GM12878 (cell line): ENCODE data around the gene KREMEN2. TPM values are rescaled to one million over a fixed set of nuclear protein-coding genes. Genes with fewer than 3 reads are reported as not detected.

Source experiments
- ATAC-seq: fragments of 200-7000 bp; cut with Tn5 transposase; 3 replicates; pipeline ENCODE4 v1.9.1; 2020; ENCODE audit warnings: mild to moderate bottlenecking, moderate library complexity
- BruUV-seq: library from RNA; stranded (reverse); fragments of 400-500 nt; replicated peaks from 2 replicates; lab custom pipeline; 2021; lab: Mats Ljungman, UMichigan
- CTCF ChIA-PET: fragments of 300-600 bp; sonication (Branson Sonifier 250); formaldehyde crosslinking; extraction: SDS; loops from one replicate; lab custom pipeline; 2021; ENCODE audit warnings: inconsistent platforms; lab: Yijun Ruan, JAX
- POLR2A ChIA-PET: fragments of 350-600 bp; formaldehyde crosslinking; extraction: SDS; loops from one replicate; lab custom pipeline; 2021; ENCODE audit warnings: inconsistent platforms; lab: Charles Lee
- RAD21 ChIA-PET: fragments of 300-600 bp; sonication (Branson Sonifier 250); formaldehyde crosslinking; loops from one replicate; lab custom pipeline; 2023; ENCODE audit warnings: antibody characterized with exemption; ENCODE audit not compliant: unreplicated experiment; lab: Charles Lee
- SMC1A ChIA-PET: fragments of 300-600 bp; sonication (Branson Sonifier 250); formaldehyde crosslinking; loops from one replicate; lab custom pipeline; 2023; ENCODE audit not compliant: unreplicated experiment, uncharacterized antibody; lab: Charles Lee
- DNase-seq: peaks from one replicate; pipeline ENCODE4 v3.0.0-alpha.2; 2011; ENCODE audit warnings: low read depth, low spot score
- FAIRE-seq: peaks from 3 replicates; lab custom pipeline; 2011; peaks lifted over from hg19 to GRCh38; lab: Jason Lieb, UNC
- H2AFZ ChIP-seq: 2 replicates; pipeline ENCODE4 v1.6.0; 2011; ENCODE audit warnings: low read depth, low read length, control low read depth; ENCODE audit not compliant: control insufficient read depth
- H3K27ac ChIP-seq: 2 replicates; pipeline ENCODE4 v1.5.1; 2011; ENCODE audit warnings: control low read depth; ENCODE audit not compliant: control insufficient read depth, insufficient read depth
- H3K27me3 ChIP-seq, 2 experiments: replicated peaks in 1 of 2; 2 replicates each; pipeline versions ENCODE4 v1.6.0 to v1.6.1; 2011; ENCODE audit warnings: low read length in 1 of 2; ENCODE audit not compliant: control insufficient read depth in 2 of 2, insufficient read depth in 2 of 2
- H3K36me3 ChIP-seq, 2 experiments: 2 replicates each; pipeline ENCODE4 v1.5.1; 2011; ENCODE audit warnings: low read length in 1 of 2; ENCODE audit not compliant: control insufficient read depth in 2 of 2, insufficient read depth in 2 of 2
- H3K4me1 ChIP-seq: 2 replicates; pipeline ENCODE4 v1.6.1; 2011; ENCODE audit warnings: mild to moderate bottlenecking, low read length, moderate library complexity, mixed read lengths; ENCODE audit not compliant: control insufficient read depth, insufficient read depth
- H3K4me2 ChIP-seq: 2 replicates; pipeline ENCODE4 v1.6.0; 2011; ENCODE audit warnings: control low read depth; ENCODE audit not compliant: control insufficient read depth, insufficient read depth
- H3K4me3 ChIP-seq: fragments of 200-600 bp; sonication (generic); 2 replicates; pipeline ENCODE4 v1.5.1; 2016
- H3K79me2 ChIP-seq: 2 replicates; pipeline ENCODE4 v1.6.0; 2011; ENCODE audit warnings: low read length; ENCODE audit not compliant: control insufficient read depth, insufficient read depth
- H3K9ac ChIP-seq: 2 replicates; pipeline ENCODE4 v1.8.0; 2011; ENCODE audit warnings: low read length, control low read depth, mixed read lengths; ENCODE audit not compliant: control insufficient read depth, insufficient read depth
- H3K9me3 ChIP-seq: replicated peaks from 3 replicates; pipeline ENCODE4 v1.5.1; 2011; ENCODE audit warnings: mild to moderate bottlenecking, low read length; ENCODE audit not compliant: control insufficient read depth, insufficient read depth
- H4K20me1 ChIP-seq: 2 replicates; pipeline ENCODE4 v1.6.0; 2011; ENCODE audit not compliant: control insufficient read depth, insufficient read depth
- ETV6 ChIP-seq, 2 experiments: fragments of 450-650 bp in 1 of 2; IDR thresholded peaks in 1 of 2; conservative IDR thresholded peaks in 1 of 2; 2 replicates each; pipeline ENCODE4 v1.6.1; 2014; ENCODE audit warnings: antibody characterized with exemption in 1 of 2, borderline replicate concordance in 1 of 2, low read depth in 1 of 2, mild to moderate bottlenecking in 1 of 2, moderate library complexity in 1 of 2
- EZH2 ChIP-seq: IDR thresholded peaks from 2 replicates; pipeline ENCODE4 v1.6.1; 2012; ENCODE audit warnings: low read depth, mild to moderate bottlenecking, control low read depth, inconsistent platforms, low read length, borderline replicate concordance; ENCODE audit not compliant: control insufficient read depth
- NFYB ChIP-seq: IDR thresholded peaks from 2 replicates; pipeline ENCODE4 v1.6.1; 2011; ENCODE audit warnings: low read depth, mild to moderate bottlenecking, low read length, improper control_type of control experiment, moderate library complexity; ENCODE audit not compliant: insufficient read depth
- RAD21 ChIP-seq: IDR thresholded peaks from 2 replicates; pipeline ENCODE4 v1.6.1; 2011; ENCODE audit warnings: mild to moderate bottlenecking, low read depth, low read length, moderate library complexity; ENCODE audit not compliant: insufficient read depth
- YBX1 ChIP-seq: fragments of 450-650 bp; IDR thresholded peaks from 2 replicates; pipeline ENCODE4 v1.6.1; 2016; ENCODE audit warnings: antibody characterized with exemption
- ZZZ3 ChIP-seq: IDR thresholded peaks from 2 replicates; pipeline ENCODE4 v1.6.1; 2011; ENCODE audit warnings: low read depth; ENCODE audit not compliant: control insufficient read depth, insufficient read length
- WGBS: methylation state at CpG from one replicate; pipeline ENCODE4 v1.1.6; 2016; ENCODE audit warnings: low lambda C conversion rate; ENCODE audit not compliant: insufficient replicate concordance, insufficient coverage; ENCODE audit errors: missing lambda C conversion rate; 5-methylcytosine and 5-hydroxymethylcytosine counted together
- in situ Hi-C: fragments of 300-500 bp; cut with MboI; formaldehyde crosslinking; loops from 9 replicates; pipeline ENCODE4 v1.14.3; 2018; ENCODE audit warnings: mixed read lengths
- intact Hi-C: fragments of 100-400 bp; cut with micrococcal nuclease; formaldehyde crosslinking; loops from one replicate; pipeline ENCODE4 v1.14.2; 2022; ENCODE audit not compliant: unreplicated experiment
- polyA plus RNA-seq, 11 experiments: library from polyadenylated mRNA; depleted of rRNA in 4 of 11; unstranded in 6 of 11; stranded (reverse) in 5 of 11; fragments of >200 nt; fragmentation: Nextera tagmentation in 4 of 11; fragmentation: Illumina TruSeq in 1 of 11; extraction: Ambion mirVana in 4 of 11; extraction: Trizol in 1 of 11; gene quantifications; 1 replicate in 1 of 11; 2 replicates in 10 of 11; pipeline versions ENCODE4 v1.2.1 to v1.2.3, GENCODE V29; 2011 to 2016; ENCODE audit warnings: inconsistent platforms in 2 of 11, missing spikeins in 2 of 11, low read depth in 1 of 11
- total RNA-seq, 4 experiments: library from RNA; depleted of rRNA in 3 of 4; stranded (reverse); fragments of >200 nt in 3 of 4; fragmentation: Illumina TruSeq in 1 of 4; extraction: Trizol in 1 of 4; gene quantifications; 2 replicates each; pipeline versions ENCODE4 v1.2.1 to v1.2.3, GENCODE V29; 2013 to 2021
- TF ChIP-seq, protein P1 (sequence below): fragments of 450-650 bp; IDR thresholded peaks from 2 replicates; pipeline ENCODE4 v1.6.1; 2017; ENCODE audit warnings: mild to moderate bottlenecking, moderate library complexity
- TF ChIP-seq, protein P2 (sequence below): fragments of 450-650 bp; IDR thresholded peaks from 2 replicates; pipeline ENCODE4 v1.6.1; 2017; ENCODE audit warnings: borderline replicate concordance
- TF ChIP-seq, protein P3 (sequence below): fragments of 450-650 bp; IDR thresholded peaks from 2 replicates; pipeline ENCODE4 v1.6.1; 2017; ENCODE audit warnings: mild to moderate bottlenecking

Gene KREMEN2
- total and polyA plus RNA-seq, 10 of the 15 experiments (the other 5 are each of a cell fraction or from before 2014, with no cell fraction given) = 0.06 to 3.7 (median 0.83) TPM; not detected in 2

DNA sequence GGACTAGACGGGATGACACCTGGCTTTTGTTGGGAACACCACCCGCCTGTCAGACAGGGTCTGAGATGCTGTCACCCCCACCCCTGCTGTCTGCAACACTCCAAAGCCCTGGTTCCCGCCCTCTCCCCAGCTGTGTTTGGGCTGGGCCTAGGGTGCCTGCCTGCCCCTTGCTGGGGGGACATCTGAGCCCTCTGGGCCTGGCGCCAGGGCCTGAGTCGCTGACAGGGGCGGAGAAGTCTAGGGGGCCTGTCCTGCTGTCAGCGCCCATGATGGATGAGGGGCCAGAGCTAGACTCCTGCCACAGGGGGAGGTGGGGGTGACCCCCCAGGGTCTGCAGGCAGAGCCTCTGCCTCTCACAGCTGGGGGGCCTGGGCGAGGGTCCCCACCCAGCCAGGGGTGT, 23.8 kb downstream of the KREMEN2 start (continued):
- TF ChIP-seq, protein P1, sequence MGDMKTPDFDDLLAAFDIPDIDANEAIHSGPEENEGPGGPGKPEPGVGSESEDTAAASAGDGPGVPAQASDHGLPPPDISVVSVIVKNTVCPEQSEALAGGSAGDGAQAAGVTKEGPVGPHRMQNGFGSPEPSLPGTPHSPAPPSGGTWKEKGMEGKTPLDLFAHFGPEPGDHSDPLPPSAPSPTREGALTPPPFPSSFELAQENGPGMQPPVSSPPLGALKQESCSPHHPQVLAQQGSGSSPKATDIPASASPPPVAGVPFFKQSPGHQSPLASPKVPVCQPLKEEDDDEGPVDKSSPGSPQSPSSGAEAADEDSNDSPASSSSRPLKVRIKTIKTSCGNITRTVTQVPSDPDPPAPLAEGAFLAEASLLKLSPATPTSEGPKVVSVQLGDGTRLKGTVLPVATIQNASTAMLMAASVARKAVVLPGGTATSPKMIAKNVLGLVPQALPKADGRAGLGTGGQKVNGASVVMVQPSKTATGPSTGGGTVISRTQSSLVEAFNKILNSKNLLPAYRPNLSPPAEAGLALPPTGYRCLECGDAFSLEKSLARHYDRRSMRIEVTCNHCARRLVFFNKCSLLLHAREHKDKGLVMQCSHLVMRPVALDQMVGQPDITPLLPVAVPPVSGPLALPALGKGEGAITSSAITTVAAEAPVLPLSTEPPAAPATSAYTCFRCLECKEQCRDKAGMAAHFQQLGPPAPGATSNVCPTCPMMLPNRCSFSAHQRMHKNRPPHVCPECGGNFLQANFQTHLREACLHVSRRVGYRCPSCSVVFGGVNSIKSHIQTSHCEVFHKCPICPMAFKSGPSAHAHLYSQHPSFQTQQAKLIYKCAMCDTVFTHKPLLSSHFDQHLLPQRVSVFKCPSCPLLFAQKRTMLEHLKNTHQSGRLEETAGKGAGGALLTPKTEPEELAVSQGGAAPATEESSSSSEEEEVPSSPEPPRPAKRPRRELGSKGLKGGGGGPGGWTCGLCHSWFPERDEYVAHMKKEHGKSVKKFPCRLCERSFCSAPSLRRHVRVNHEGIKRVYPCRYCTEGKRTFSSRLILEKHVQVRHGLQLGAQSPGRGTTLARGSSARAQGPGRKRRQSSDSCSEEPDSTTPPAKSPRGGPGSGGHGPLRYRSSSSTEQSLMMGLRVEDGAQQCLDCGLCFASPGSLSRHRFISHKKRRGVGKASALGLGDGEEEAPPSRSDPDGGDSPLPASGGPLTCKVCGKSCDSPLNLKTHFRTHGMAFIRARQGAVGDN = no peak
- no peak for TF ChIP-seq EZH2
- TF ChIP-seq ETV6 (conservative IDR thresholded peaks at IDR 0.05 in 1 of 2, IDR thresholded peaks at IDR 0.05 in 1 of 2; ENCODE audit: borderline replicate concordance in 1 of 2, low read depth in 1 of 2) = no peak
- no peak for TF ChIP-seq ZZZ3
- TF ChIP-seq YBX1 = no peak

DNA sequence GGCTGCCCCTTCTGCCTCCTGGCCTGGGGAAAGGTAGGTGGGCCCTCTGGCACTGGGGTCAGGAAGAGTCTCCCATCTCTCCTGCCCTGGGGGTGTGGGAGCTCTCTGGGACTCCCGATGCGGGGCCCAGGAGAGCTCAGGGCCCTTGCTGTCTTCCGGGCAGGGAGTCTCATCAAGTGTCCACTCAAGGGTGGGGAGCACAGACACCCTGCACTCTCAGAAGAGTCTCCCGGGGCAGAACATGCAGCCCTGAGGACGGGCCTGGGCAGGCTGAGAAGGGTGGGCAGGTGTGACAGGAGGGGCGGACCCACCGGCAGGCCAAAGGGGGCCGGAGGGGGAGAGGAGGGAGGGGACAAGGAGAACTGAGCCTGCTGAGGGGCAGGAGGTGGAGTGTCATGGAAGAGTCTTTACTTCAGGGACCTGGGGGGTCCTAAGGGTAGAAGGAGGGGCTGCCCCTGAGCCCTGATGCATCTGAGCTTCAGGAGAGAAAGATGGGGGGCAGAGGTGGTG, 24.6 kb downstream of the KREMEN2 start:
- 27% methylated on average over 5 of the region's 8 CpGs for WGBS
- TF ChIP-seq, protein P2, sequence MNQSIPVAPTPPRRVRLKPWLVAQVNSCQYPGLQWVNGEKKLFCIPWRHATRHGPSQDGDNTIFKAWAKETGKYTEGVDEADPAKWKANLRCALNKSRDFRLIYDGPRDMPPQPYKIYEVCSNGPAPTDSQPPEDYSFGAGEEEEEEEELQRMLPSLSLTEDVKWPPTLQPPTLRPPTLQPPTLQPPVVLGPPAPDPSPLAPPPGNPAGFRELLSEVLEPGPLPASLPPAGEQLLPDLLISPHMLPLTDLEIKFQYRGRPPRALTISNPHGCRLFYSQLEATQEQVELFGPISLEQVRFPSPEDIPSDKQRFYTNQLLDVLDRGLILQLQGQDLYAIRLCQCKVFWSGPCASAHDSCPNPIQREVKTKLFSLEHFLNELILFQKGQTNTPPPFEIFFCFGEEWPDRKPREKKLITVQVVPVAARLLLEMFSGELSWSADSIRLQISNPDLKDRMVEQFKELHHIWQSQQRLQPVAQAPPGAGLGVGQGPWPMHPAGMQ = no peak
- TF ChIP-seq, protein P3, sequence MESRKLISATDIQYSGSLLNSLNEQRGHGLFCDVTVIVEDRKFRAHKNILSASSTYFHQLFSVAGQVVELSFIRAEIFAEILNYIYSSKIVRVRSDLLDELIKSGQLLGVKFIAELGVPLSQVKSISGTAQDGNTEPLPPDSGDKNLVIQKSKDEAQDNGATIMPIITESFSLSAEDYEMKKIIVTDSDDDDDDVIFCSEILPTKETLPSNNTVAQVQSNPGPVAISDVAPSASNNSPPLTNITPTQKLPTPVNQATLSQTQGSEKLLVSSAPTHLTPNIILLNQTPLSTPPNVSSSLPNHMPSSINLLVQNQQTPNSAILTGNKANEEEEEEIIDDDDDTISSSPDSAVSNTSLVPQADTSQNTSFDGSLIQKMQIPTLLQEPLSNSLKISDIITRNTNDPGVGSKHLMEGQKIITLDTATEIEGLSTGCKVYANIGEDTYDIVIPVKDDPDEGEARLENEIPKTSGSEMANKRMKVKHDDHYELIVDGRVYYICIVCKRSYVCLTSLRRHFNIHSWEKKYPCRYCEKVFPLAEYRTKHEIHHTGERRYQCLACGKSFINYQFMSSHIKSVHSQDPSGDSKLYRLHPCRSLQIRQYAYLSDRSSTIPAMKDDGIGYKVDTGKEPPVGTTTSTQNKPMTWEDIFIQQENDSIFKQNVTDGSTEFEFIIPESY = no peak
- no peak for TF ChIP-seq NFYB
- no peak for TF ChIP-seq RAD21

More for the DNA sequence above, 24.6 kb downstream of the KREMEN2 start:
- ATAC-seq (no peak), FAIRE-seq (no peak), DNase-seq (no peak)
- Histone ChIP-seq H3K9ac (no peak overlapping the region), H3K27me3 (peaks cover 2 to 4% of the 10 kb centered on the region in 2 experiments; a peak in 2 of 4 replicates), H2AFZ (no peak overlapping the region), H3K36me3 (no peaks in the 10 kb centered on the region), H3K4me3 (no peak overlapping the region), H3K27ac (no peak overlapping the region), H3K4me1 (no peaks in the 10 kb centered on the region), H3K4me2 (no peak overlapping the region), H3K79me2 (no peaks in the 10 kb centered on the region), H3K9me3 (no peaks in the 10 kb centered on the region), H4K20me1 (no peaks in the 10 kb centered on the region)
- intact Hi-C loops (no loop called here), in situ Hi-C loops (no loop called here)
- POLR2A ChIA-PET = interaction anchor here (1.5 kb wide), 1 partner anchor 39 kb away, joined by 4 read pairs; no protein-coding TSS in a partner anchor
- SMC1A ChIA-PET = interaction anchor here (0.9 kb wide), 1 partner anchor 109 kb away, joined by 3 read pairs; no protein-coding TSS in a partner anchor
- no TSS peak for BruUV-seq
- RAD21 ChIA-PET = no interaction called here
- CTCF ChIA-PET = no interaction called here
